HepG2 (cell line): ENCODE data around the gene DALRD3. TPM values are rescaled to one million over a fixed set of nuclear protein-coding genes. Genes with fewer than 3 reads are reported as not detected.
A peak's percentile ranks its signal among the peaks of the same experiment; 100 is the strongest.

Experiments
- CENPX ChIP-seq: sonication (generic); formaldehyde crosslinking; IDR thresholded peaks from 2 replicates; pipeline ENCODE4 v1.9.0; 2021; ENCODE audit warnings: mild to moderate bottlenecking, missing genetic modification reagents, moderate library complexity
- FOXK1 ChIP-seq: sonication (generic); formaldehyde crosslinking; IDR thresholded peaks from 2 replicates; pipeline ENCODE4 v1.4.0; 2020; ENCODE audit warnings: low read depth, missing genetic modification reagents, borderline replicate concordance
- KMT2A ChIP-seq: sonication (generic); formaldehyde crosslinking; IDR thresholded peaks from 2 replicates; pipeline ENCODE4 v1.4.0; 2020; ENCODE audit warnings: missing genetic modification reagents
- NR1H2 ChIP-seq: sonication (generic); formaldehyde crosslinking; IDR thresholded peaks from 2 replicates; pipeline ENCODE4 v1.8.1; 2022; ENCODE audit warnings: low read depth, missing genetic modification reagents, borderline replicate concordance
- RCOR2 ChIP-seq: IDR thresholded peaks from 2 replicates; pipeline ENCODE4 v1.6.1; 2016; ENCODE audit warnings: missing biosample characterization, missing genetic modification reagents
- SMYD3 ChIP-seq: sonication (generic); formaldehyde crosslinking; IDR thresholded peaks from 2 replicates; pipeline ENCODE4 v1.8.1; 2023; ENCODE audit warnings: mild to moderate bottlenecking, missing genetic modification reagents
- SNAI1 ChIP-seq: sonication (generic); formaldehyde crosslinking; IDR thresholded peaks from 2 replicates; pipeline ENCODE4 v1.5.0; 2020; ENCODE audit warnings: mild to moderate bottlenecking, missing genetic modification reagents, borderline replicate concordance
- TCF12 ChIP-seq, 2 experiments: fragments of 450-650 bp in 1 of 2; sonication (generic) in 1 of 2; formaldehyde crosslinking in 1 of 2; IDR thresholded peaks; 2 replicates each; pipeline versions ENCODE4 v1.6.1 to v1.8.0; 2017 to 2022; ENCODE audit warnings: antibody characterized with exemption in 1 of 2, mild to moderate bottlenecking in 1 of 2, missing genetic modification reagents in 1 of 2, moderate library complexity in 1 of 2
- XRCC5 ChIP-seq: fragments of 200-400 bp; formaldehyde crosslinking; optimal IDR thresholded peaks from 2 replicates; pipeline ENCODE3; 2017; ENCODE audit warnings: mild to moderate bottlenecking, low read length
- ZGPAT ChIP-seq: IDR thresholded peaks from 2 replicates; pipeline ENCODE4 v1.6.1; 2016; ENCODE audit warnings: mild to moderate bottlenecking
- ZNF326 ChIP-seq: sonication (generic); formaldehyde crosslinking; IDR thresholded peaks from 2 replicates; pipeline ENCODE4 v1.4.0; 2020; ENCODE audit warnings: missing genetic modification reagents, borderline replicate concordance
- ZNF431 ChIP-seq: sonication (generic); formaldehyde crosslinking; IDR thresholded peaks from 2 replicates; pipeline ENCODE4 v1.9.0; 2022; ENCODE audit warnings: missing genetic modification reagents, low read depth, mild to moderate bottlenecking, borderline replicate concordance
- ZNF547 ChIP-seq: sonication (generic); formaldehyde crosslinking; IDR thresholded peaks from 2 replicates; pipeline ENCODE4 v1.5.1; 2020; ENCODE audit warnings: mild to moderate bottlenecking, missing genetic modification reagents
- ZNF580 ChIP-seq: IDR thresholded peaks from 2 replicates; pipeline ENCODE4 v1.6.1; 2016; ENCODE audit warnings: low read depth, borderline replicate concordance
- ZNF629 ChIP-seq: sonication (generic); formaldehyde crosslinking; conservative IDR thresholded peaks from 2 replicates; pipeline ENCODE4 v1.5.0; 2020; ENCODE audit warnings: missing genetic modification reagents
- ZNF724P ChIP-seq: sonication (generic); formaldehyde crosslinking; IDR thresholded peaks from 2 replicates; pipeline ENCODE4 v1.8.0; 2022; ENCODE audit warnings: missing genetic modification reagents, borderline replicate concordance
- polyA plus RNA-seq, 8 experiments: library from polyadenylated mRNA; depleted of rRNA in 3 of 8; stranded (reverse) in 7 of 8; unstranded in 1 of 8; fragments of >200 nt; fragmentation: Illumina TruSeq in 4 of 8; extraction: Trizol in 4 of 8; gene quantifications; 2 replicates each; pipeline versions ENCODE4 v1.2.1 to v1.2.3, GENCODE V29; 2011 to 2016; ENCODE audit warnings: low read depth in 4 of 8, missing spikeins in 1 of 8, mixed read lengths in 1 of 8; ENCODE audit not compliant: insufficient read depth in 1 of 8
- total RNA-seq, 5 experiments: library from RNA; depleted of rRNA; stranded (reverse); fragments of >200 nt; fragmentation: Illumina TruSeq; extraction: Trizol; gene quantifications; 2 replicates each; pipeline ENCODE4 v1.2.3, GENCODE V29; 2016; ENCODE audit warnings: low read depth in 1 of 5
- TF ChIP-seq, protein P1 (sequence below): sonication (generic); formaldehyde crosslinking; IDR thresholded peaks from 2 replicates; pipeline ENCODE4 v1.5.0; 2020; ENCODE audit warnings: mild to moderate bottlenecking, missing genetic modification reagents

DALRD3 gene
- total and polyA plus RNA-seq, 2 of the 13 experiments (the other 11 are each of a cell fraction or from before 2014, with no cell fraction given), result 19.9 to 36.5 TPM

GRCh38 chr3:49004352-49005302 lies 13.8 kb downstream of the DALRD3 start (continued):
- TF ChIP-seq ZGPAT (no peak), ZNF629 (CRISPR knock-in tag) (no peak), ZNF431 (CRISPR knock-in tag) (no peak), KMT2A (CRISPR knock-in tag) (no peak), ZNF580 (CRISPR knock-in tag) (no peak), TCF12 (IDR thresholded peaks at IDR 0.05) (no peak), TCF12 (CRISPR knock-in tag; IDR thresholded peaks at IDR 0.05) (no peak), CENPX (no peak), SNAI1 (CRISPR knock-in tag) (no peak), SMYD3 (CRISPR knock-in tag) (no peak), ZNF724P (CRISPR knock-in tag) (no peak), XRCC5 (no peak), FOXK1 (peak; percentile 14; the same call in 1 of the 2 replicates), NR1H2 (CRISPR knock-in tag) (no peak), ZNF326 (CRISPR knock-in tag) (no peak), ZNF547 (CRISPR knock-in tag) (no peak), RCOR2 (CRISPR knock-in tag) (no peak)
- TF ChIP-seq, protein P1, sequence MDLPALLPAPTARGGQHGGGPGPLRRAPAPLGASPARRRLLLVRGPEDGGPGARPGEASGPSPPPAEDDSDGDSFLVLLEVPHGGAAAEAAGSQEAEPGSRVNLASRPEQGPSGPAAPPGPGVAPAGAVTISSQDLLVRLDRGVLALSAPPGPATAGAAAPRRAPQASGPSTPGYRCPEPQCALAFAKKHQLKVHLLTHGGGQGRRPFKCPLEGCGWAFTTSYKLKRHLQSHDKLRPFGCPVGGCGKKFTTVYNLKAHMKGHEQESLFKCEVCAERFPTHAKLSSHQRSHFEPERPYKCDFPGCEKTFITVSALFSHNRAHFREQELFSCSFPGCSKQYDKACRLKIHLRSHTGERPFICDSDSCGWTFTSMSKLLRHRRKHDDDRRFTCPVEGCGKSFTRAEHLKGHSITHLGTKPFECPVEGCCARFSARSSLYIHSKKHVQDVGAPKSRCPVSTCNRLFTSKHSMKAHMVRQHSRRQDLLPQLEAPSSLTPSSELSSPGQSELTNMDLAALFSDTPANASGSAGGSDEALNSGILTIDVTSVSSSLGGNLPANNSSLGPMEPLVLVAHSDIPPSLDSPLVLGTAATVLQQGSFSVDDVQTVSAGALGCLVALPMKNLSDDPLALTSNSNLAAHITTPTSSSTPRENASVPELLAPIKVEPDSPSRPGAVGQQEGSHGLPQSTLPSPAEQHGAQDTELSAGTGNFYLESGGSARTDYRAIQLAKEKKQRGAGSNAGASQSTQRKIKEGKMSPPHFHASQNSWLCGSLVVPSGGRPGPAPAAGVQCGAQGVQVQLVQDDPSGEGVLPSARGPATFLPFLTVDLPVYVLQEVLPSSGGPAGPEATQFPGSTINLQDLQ, result no peak
